ENCODE results near the gene ACSF2.

ACSF2 gene

GRCh38 chr17:50451943-50452629, 26.1 kb downstream of the ACSF2 start:
- in situ Hi-C loops (cut with HindIII; ENCODE audit: low pct_unique_long_range_greater_than_20kb, low sequenced_read_pairs), result no loop called here
- TF ChIP-seq JUND (IDR thresholded peaks at IDR 0.05; ENCODE audit: low read depth), result no peak
- no peak for DNase-seq (ENCODE audit: low read depth in 1 of 2, low spot score in 1 of 2)

GRCh38 chr17:50452630-50453300, 26.7 kb downstream of the ACSF2 start:
- no peak for TF ChIP-seq JUND (IDR thresholded peaks at IDR 0.05; ENCODE audit: low read depth)
- no peak for DNase-seq (ENCODE audit: low read depth in 1 of 2, low spot score in 1 of 2)
- in situ Hi-C loops (cut with HindIII; ENCODE audit: low pct_unique_long_range_greater_than_20kb, low sequenced_read_pairs), result no loop called here

- DNase-seq (ENCODE audit: low read depth in 1 of 2, low spot score in 1 of 2), result no peak
- TF ChIP-seq JUND (IDR thresholded peaks at IDR 0.05; ENCODE audit: low read depth), result no peak
- in situ Hi-C loops (cut with HindIII; ENCODE audit: low pct_unique_long_range_greater_than_20kb, low sequenced_read_pairs), result no loop called here
Observed at GRCh38 chr17:50453901-50454300, 27.9 kb downstream of the ACSF2 start.

GRCh38 chr17:50457621-50458020, 31.6 kb downstream of the ACSF2 start:
- TF ChIP-seq JUND (IDR thresholded peaks at IDR 0.05; ENCODE audit: low read depth), result no peak
- DNase-seq (ENCODE audit: low read depth in 1 of 2, low spot score in 1 of 2), result no peak
- in situ Hi-C loops (cut with HindIII; ENCODE audit: low pct_unique_long_range_greater_than_20kb, low sequenced_read_pairs), result no loop called here

GRCh38 chr17:50458270-50458669, 32.3 kb downstream of the ACSF2 start:
- in situ Hi-C loops (cut with HindIII; ENCODE audit: low pct_unique_long_range_greater_than_20kb, low sequenced_read_pairs), result no loop called here
- no peak for TF ChIP-seq JUND (IDR thresholded peaks at IDR 0.05; ENCODE audit: low read depth)
- DNase-seq (ENCODE audit: low read depth in 1 of 2, low spot score in 1 of 2), result no peak

- in situ Hi-C loops (cut with HindIII; ENCODE audit: low pct_unique_long_range_greater_than_20kb, low sequenced_read_pairs), result no loop called here
- no peak for TF ChIP-seq JUND (IDR thresholded peaks at IDR 0.05; ENCODE audit: low read depth)
- no peak for DNase-seq (ENCODE audit: low read depth in 1 of 2, low spot score in 1 of 2)
Observed at GRCh38 chr17:50458701-50459676, 33.0 kb downstream of the ACSF2 start.

- no peak for TF ChIP-seq JUND (IDR thresholded peaks at IDR 0.05; ENCODE audit: low read depth)
- in situ Hi-C loops (cut with HindIII; ENCODE audit: low pct_unique_long_range_greater_than_20kb, low sequenced_read_pairs), result no loop called here
- no peak for DNase-seq (ENCODE audit: low read depth in 1 of 2, low spot score in 1 of 2)
Observed at GRCh38 chr17:50459756-50460155, 33.7 kb downstream of the ACSF2 start.

GRCh38 chr17:50460831-50461526, 35.0 kb downstream of the ACSF2 start:
- in situ Hi-C loops (cut with HindIII; ENCODE audit: low pct_unique_long_range_greater_than_20kb, low sequenced_read_pairs), result no loop called here
- no peak for TF ChIP-seq JUND (IDR thresholded peaks at IDR 0.05; ENCODE audit: low read depth)
- DNase-seq (ENCODE audit: low read depth in 1 of 2, low spot score in 1 of 2), result no peak

GRCh38 chr17:50461550-50462132, 35.6 kb downstream of the ACSF2 start:
- TF ChIP-seq JUND (IDR thresholded peaks at IDR 0.05; ENCODE audit: low read depth), result no peak
- in situ Hi-C loops (cut with HindIII; ENCODE audit: low pct_unique_long_range_greater_than_20kb, low sequenced_read_pairs), result no loop called here
- DNase-seq (ENCODE audit: low read depth in 1 of 2, low spot score in 1 of 2), result no peak

GRCh38 chr17:50462446-50462845, 36.4 kb downstream of the ACSF2 start:
- in situ Hi-C loops (cut with HindIII; ENCODE audit: low pct_unique_long_range_greater_than_20kb, low sequenced_read_pairs), result no loop called here
- no peak for DNase-seq (ENCODE audit: low read depth in 1 of 2, low spot score in 1 of 2)
- no peak for TF ChIP-seq JUND (IDR thresholded peaks at IDR 0.05; ENCODE audit: low read depth)

GRCh38 chr17:50464121-50464520, 38.1 kb downstream of the ACSF2 start:
- in situ Hi-C loops (cut with HindIII; ENCODE audit: low pct_unique_long_range_greater_than_20kb, low sequenced_read_pairs), result no loop called here
- TF ChIP-seq JUND (IDR thresholded peaks at IDR 0.05; ENCODE audit: low read depth), result no peak
- DNase-seq (ENCODE audit: low read depth in 1 of 2, low spot score in 1 of 2), result no peak

- no peak for DNase-seq (ENCODE audit: low read depth in 1 of 2, low spot score in 1 of 2)
- TF ChIP-seq JUND (IDR thresholded peaks at IDR 0.05; ENCODE audit: low read depth), result no peak
- in situ Hi-C loops (cut with HindIII; ENCODE audit: low pct_unique_long_range_greater_than_20kb, low sequenced_read_pairs), result no loop called here
Observed at GRCh38 chr17:50464736-50465135, 38.7 kb downstream of the ACSF2 start.

All from T47D (cell line).